ENCODE data around the gene MX2.

DNA sequence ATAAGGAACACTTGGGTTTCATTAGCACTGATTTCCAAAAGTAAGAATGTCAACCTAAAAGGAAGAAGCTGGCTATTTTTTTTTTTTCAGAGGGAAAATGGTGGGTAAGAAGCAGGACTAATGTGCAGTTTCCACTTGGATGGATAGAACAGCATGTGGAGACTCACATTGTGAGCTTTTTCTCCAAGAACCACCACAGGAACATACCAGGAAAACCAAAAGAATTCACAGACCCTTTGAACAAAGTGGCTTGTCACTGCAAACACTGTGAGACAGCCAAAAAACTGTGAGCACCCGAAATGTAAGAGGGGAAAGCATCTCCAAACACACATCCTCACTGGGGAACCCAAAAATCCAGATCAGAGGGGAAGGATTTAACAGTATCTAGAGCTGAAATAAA is 48.5 kb downstream of the MX2 start:
- TF ChIP-seq MTA3 (IDR thresholded peaks at IDR 0.05; ENCODE audit: borderline replicate concordance) = no peak
- TF ChIP-seq SRF (CRISPR knock-in tag; IDR thresholded peaks at IDR 0.05) = no peak

Data from K562 (cell line).